Measurements from ENCODE around the gene NEMF. TPM values are rescaled to one million over a fixed set of nuclear protein-coding genes. Genes with fewer than 3 reads are reported as not detected.
"Not testable (repeated sequence)": the region's sequence is repeated elsewhere in the genome, so short reads cannot be mapped to it uniquely, and the experiment has no call there.

NEMF gene
- polyA plus RNA-seq, 1 experiment = 48.6 TPM

DNA sequence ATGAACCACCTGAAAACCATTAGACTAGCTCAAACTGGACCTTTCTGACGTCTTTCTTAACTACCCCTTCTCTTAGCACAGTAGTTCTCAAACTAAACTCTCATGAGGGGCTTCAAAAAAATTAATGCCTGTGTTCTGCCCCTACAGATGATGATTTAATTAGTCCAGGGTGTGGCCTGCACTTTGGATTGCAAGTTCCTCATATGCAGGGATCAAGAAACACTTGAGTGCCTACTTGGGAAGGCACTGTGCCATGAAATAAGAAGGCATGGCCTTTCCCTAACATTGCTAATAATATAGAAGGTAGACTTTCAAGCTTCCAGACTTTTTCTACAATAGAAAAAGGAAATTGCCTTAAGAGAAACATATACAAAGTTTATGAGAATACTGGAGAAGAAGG, 107.4 kb downstream of the NEMF start:
- Histone ChIP-seq H3K4me3 (ENCODE audit: low read depth, low read length) (no peak overlapping the region), H3K27ac (ENCODE audit: low read depth, low read length) (no peak overlapping the region), H3K9me3 (ENCODE audit: control insufficient read depth, insufficient read depth, low read length) (no peaks in the 10 kb centered on the region), H3K27me3 (ENCODE audit: control insufficient read depth, insufficient read depth, low read length) (no peaks in the 10 kb centered on the region)
- POLR2A ChIA-PET = interaction anchor here (0.5 kb wide), 1 partner anchor 163 kb away, joined by 3 read pairs; no protein-coding TSS in a partner anchor
- DNase-seq (ENCODE audit: low read depth, low spot score) = no peak
- no peak for TF ChIP-seq CTCF (IDR thresholded peaks at IDR 0.05; ENCODE audit: low read depth, low read length)
- CTCF ChIA-PET = interaction anchor here (0.6 kb wide), 1 partner anchor 374 kb away, joined by 3 read pairs; no protein-coding TSS in a partner anchor

- H3K9me3 ChIP-seq (ENCODE audit: control insufficient read depth, insufficient read depth, low read length); H3K27ac ChIP-seq (ENCODE audit: low read depth, low read length); POLR2A ChIA-PET; H3K27me3 ChIP-seq (ENCODE audit: control insufficient read depth, insufficient read depth, low read length); DNase-seq (ENCODE audit: low read depth, low spot score); CTCF ChIA-PET; H3K4me3 ChIP-seq (ENCODE audit: low read depth, low read length): not testable (repeated sequence)
Observed at GRCh38 chr14:49735669-49736068, 116.9 kb downstream of the NEMF start.

GRCh38 chr14:49733836-49734235, 118.8 kb downstream of the NEMF start:
- no peak overlapping the region for H3K4me3 ChIP-seq (ENCODE audit: low read depth, low read length)
- DNase-seq (ENCODE audit: low read depth, low spot score) = no peak
- POLR2A ChIA-PET = no interaction called here
- H3K27ac ChIP-seq (ENCODE audit: low read depth, low read length) = no peak overlapping the region
- no peaks in the 10 kb centered on the region for H3K9me3 ChIP-seq (ENCODE audit: control insufficient read depth, insufficient read depth, low read length)
- CTCF ChIA-PET = interaction anchor here (1.0 kb wide), 1 partner anchor 272 kb away, joined by 3 read pairs; no protein-coding TSS in a partner anchor
- H3K27me3 ChIP-seq (ENCODE audit: control insufficient read depth, insufficient read depth, low read length) = no peaks in the 10 kb centered on the region
- no peak for TF ChIP-seq CTCF (IDR thresholded peaks at IDR 0.05; ENCODE audit: low read depth, low read length)

GRCh38 chr14:49732896-49733295, 119.7 kb downstream of the NEMF start:
- no peak for TF ChIP-seq CTCF (IDR thresholded peaks at IDR 0.05; ENCODE audit: low read depth, low read length)
- DNase-seq (ENCODE audit: low read depth, low spot score) = no peak
- Histone ChIP-seq H3K4me3 (ENCODE audit: low read depth, low read length) (no peak overlapping the region), H3K27me3 (ENCODE audit: control insufficient read depth, insufficient read depth, low read length) (no peaks in the 10 kb centered on the region), H3K9me3 (ENCODE audit: control insufficient read depth, insufficient read depth, low read length) (no peaks in the 10 kb centered on the region), H3K27ac (ENCODE audit: low read depth, low read length) (no peak overlapping the region)
- ChIA-PET CTCF (no interaction called here), POLR2A (no interaction called here)

Small RNAs within 50 kb of the gene (small RNA-seq; reads per million reads assigned to genes)
- gene RF00019 (ENCODE audit: insufficient read length, low read depth) (not detected), gene RN7SL2 (ENCODE audit: insufficient read length, low read depth) (not detected), gene RN7SL3 (ENCODE audit: insufficient read length, low read depth) (not detected), gene RNU6-189P (ENCODE audit: insufficient read length, low read depth) (not detected), gene RNU6-539P (ENCODE audit: insufficient read length, low read depth) (not detected)

Other genes with a start within 250 kb of the NEMF start
- gene RPL36AL, start 232.2 kb downstream of the NEMF start, polyA plus RNA-seq (2011; rRNA removed) = 272 and 295 TPM in 2 replicates
- 47.5 and 54.7 TPM in 2 replicates for gene MGAT2, start 232.0 kb downstream of the NEMF start, polyA plus RNA-seq (2011; rRNA removed)
- 6.6 and 9.1 TPM in 2 replicates for gene DNAAF2, start 217.5 kb downstream of the NEMF start, polyA plus RNA-seq (2011; rRNA removed)
- 4.4 and 5.8 TPM in 2 replicates for gene POLE2, start 164.6 kb downstream of the NEMF start, polyA plus RNA-seq (2011; rRNA removed)
- 0.63 and 1.2 TPM in 2 replicates for gene KLHDC1, start 159.7 kb downstream of the NEMF start, polyA plus RNA-seq (2011; rRNA removed)
- gene KLHDC2, start 84.6 kb downstream of the NEMF start, polyA plus RNA-seq (2011; rRNA removed) = 59.8 and 81.6 TPM in 2 replicates
- 27.1 and 28.0 TPM in 2 replicates for gene ARF6, start 40.3 kb upstream of the NEMF start, polyA plus RNA-seq (2011; rRNA removed)